ENCODE results near the gene CCDC8. TPM values are rescaled to one million over a fixed set of nuclear protein-coding genes. Genes with fewer than 3 reads are reported as not detected.

The CCDC8 gene
- total and polyA plus RNA-seq, 5 donors, result 28.8 to 54.6 (median 48.4) TPM

DNA sequence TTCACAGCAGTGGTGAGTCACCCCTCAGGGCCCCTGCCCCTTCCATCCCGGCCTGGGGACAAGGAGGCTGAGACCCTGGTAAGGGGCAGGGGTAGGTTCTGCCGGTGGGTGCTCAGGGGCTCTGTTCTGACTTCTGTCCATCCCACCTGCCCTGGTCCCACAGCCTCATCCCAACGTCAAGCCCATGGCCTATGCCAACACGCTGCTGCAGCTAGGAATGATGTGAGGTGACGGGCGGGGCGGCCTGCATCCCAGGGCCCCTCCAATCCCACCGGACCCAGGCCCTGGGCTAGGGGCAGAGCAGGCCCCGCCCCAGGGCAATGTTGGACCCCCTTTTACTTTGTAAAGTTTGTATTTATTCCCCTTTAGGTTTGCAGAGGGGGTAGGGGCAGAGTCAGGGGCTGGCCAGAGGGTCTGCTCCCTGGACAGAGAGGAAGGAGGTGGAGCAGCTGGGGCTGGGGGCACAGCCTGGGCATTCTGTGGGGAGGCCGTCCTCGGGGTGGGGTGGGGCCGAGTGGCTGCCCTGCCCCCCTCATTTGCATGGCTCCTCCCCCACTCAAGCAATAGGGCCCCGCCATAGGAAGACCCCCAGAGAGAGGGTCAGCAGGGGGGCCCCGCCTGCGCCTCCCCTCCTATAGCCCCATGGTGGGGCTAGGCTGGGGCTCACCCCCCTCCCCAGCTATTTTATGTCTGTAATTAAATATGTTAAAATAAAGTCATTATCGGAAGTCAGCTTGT lies 23.1 kb downstream of the CCDC8 start:
- no peaks in the 10 kb centered on the region for H3K27me3 ChIP-seq (ENCODE audit: control insufficient read depth, insufficient read depth)
- no peaks in the 10 kb centered on the region for H3K4me1 ChIP-seq (ENCODE audit: control insufficient read depth, insufficient read depth, low read length)
- no peak overlapping the region for H3K27ac ChIP-seq (ENCODE audit: low read length)
- no peak overlapping the region for H3K4me3 ChIP-seq (ENCODE audit: low read length)
- no peaks in the 10 kb centered on the region for H3K9me3 ChIP-seq (ENCODE audit: control insufficient read depth, low read length)
- WGBS, result 91% methylated on average over 16 of the region's 16 CpGs
- intact Hi-C loops (cut with DNase I), result loop anchor here in 1 of 4 donors (10.0 kb wide), 1 partner anchor 125 kb away; no protein-coding TSS in a partner anchor
- no peak for ATAC-seq
- DNase-seq, result peak in 2 of 3 donors; percentile 11 to 38

DNA sequence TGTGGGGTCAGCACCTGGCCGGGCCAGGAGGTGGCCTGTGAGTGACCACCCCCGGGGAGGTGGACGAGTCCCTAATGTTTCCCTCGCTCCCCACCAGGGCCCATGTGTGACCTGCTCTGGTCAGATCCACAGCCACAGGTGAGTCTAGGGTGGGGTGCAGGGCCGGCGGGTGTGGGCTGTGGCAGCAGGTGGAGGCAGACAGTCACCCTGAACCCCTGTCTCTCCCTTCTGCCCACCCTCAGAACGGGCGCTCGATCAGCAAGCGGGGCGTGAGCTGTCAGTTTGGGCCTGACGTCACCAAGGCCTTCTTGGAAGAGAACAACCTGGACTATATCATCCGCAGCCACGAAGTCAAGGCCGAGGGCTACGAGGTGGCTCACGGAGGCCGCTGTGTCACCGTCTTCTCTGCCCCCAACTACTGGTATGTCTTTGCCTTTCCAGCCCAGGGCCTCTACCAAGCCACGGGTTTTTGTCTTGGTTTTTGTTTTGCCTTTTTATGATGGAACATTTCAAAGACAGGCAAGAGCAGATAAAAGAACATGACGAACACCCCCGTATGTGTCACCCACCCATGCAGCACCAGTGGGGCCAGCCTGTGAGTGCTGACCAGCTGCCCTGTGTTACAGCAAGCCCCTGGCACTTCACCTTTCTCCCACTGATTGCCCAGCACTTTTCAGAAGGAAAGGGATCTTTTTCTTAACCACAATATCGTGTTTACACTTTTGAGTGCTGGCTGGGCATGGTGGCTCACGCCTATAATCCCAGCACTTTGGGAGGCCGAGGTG lies 24.9 kb downstream of the CCDC8 start:
- Histone ChIP-seq H3K9me3 (ENCODE audit: control insufficient read depth, low read length) (no peaks in the 10 kb centered on the region), H3K4me3 (ENCODE audit: low read length) (no peak overlapping the region), H3K27ac (ENCODE audit: low read length) (no peak overlapping the region), H3K27me3 (ENCODE audit: control insufficient read depth, insufficient read depth) (no peaks in the 10 kb centered on the region), H3K4me1 (ENCODE audit: control insufficient read depth, insufficient read depth, low read length) (no peaks in the 10 kb centered on the region)
- intact Hi-C loops (cut with DNase I), result no loop called here
- WGBS, result 93% methylated on average over 25 of the region's 25 CpGs
- peak in 2 of 3 donors; percentile 9 to 43 for DNase-seq
- ATAC-seq, result no peak

DNA sequence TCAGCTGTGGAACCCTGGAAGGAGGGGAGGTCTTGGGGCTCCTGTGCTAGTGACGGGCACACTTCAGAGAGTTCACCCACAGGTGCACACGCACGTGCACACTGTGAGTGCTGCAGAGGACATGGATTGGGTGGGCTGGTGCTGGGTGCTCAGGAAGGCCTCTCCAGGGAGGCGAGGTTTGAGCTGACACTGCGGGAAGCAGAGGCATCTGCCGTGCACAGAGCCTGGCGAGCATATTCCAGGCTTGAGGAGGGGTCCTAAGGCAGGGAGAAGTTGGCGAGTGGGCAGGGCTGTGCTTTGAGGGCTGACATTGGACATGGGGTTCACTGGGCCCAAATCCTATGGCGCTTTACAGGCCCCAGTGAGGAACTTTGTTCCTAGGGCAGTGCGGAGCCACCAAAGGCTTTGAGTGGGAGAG lies 25.6 kb downstream of the CCDC8 start:
- H3K27ac ChIP-seq (ENCODE audit: low read length), result no peak overlapping the region
- no peaks in the 10 kb centered on the region for H3K4me1 ChIP-seq (ENCODE audit: control insufficient read depth, insufficient read depth, low read length)
- intact Hi-C loops (cut with DNase I), result no loop called here
- no peaks in the 10 kb centered on the region for H3K27me3 ChIP-seq (ENCODE audit: control insufficient read depth, insufficient read depth)
- ATAC-seq (no peak), DNase-seq (peak in 2 of 3 donors; percentile 4 to 42)
- no peaks in the 10 kb centered on the region for H3K9me3 ChIP-seq (ENCODE audit: control insufficient read depth, low read length)
- no peak overlapping the region for H3K4me3 ChIP-seq (ENCODE audit: low read length)
- 92% methylated on average over 10 of the region's 10 CpGs for WGBS

DNA sequence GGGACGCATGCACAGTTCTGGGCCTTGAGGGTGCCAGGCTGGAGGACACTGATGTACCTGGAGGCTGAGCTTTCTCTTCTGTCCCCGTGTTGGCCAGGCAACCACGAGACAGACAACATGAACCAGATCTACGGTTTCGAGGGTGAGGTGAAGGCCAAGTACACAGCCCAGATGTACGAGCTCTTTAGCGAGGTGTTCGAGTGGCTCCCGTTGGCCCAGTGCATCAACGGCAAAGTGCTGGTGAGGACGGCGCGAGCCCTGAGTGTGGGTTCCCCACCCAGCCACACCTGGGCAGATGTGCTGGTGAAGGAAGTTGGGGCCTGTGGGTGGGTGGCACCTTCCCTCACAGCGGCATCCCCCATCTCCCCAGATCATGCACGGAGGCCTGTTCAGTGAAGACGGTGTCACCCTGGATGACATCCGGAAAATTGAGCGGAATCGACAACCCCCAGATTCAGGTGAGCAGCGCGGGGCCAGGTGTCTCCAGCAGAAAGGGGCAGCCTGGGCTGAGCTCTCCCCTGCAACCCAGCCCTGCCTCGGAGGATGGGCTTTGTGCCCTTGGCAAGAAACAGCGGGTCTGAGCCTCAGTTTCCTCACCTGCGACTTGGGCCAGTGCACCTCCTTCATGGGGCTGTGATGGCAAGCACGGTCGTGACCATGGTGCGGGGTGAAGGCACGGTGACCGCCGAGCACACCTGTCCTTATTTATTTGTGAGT lies 26.2 kb downstream of the CCDC8 start:
- H3K4me1 ChIP-seq (ENCODE audit: control insufficient read depth, insufficient read depth, low read length), result no peaks in the 10 kb centered on the region
- no peak for ATAC-seq
- H3K27me3 ChIP-seq (ENCODE audit: control insufficient read depth, insufficient read depth), result no peaks in the 10 kb centered on the region
- peak in 2 of 3 donors; percentile 13 to 23 for DNase-seq
- intact Hi-C loops (cut with DNase I), result no loop called here
- no peak overlapping the region for H3K4me3 ChIP-seq (ENCODE audit: low read length)
- no peaks in the 10 kb centered on the region for H3K9me3 ChIP-seq (ENCODE audit: control insufficient read depth, low read length)
- WGBS, result 94% methylated on average over 30 of the region's 30 CpGs
- H3K27ac ChIP-seq (ENCODE audit: low read length), result no peak overlapping the region

DNA sequence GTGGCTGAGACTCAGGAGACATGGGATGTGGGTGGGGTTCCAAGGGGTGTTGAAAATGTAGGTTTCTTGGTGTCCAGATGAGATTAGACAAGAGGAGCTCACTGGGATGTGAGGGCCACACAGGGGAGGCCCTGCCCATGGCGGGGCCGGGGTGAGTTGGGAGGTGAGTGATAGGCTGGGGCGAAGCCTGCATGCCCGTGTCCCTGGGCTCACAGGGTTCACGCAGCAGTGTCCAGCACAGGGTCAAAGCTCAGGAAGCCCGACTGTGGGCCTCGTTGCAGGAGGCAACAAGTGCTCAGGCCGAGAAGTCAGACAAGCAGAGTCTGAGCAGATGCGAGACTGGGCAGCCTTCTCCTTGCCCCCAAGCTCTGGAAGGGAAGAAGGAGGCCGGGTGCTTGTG lies 27.2 kb downstream of the CCDC8 start:
- Histone ChIP-seq H3K27me3 (ENCODE audit: control insufficient read depth, insufficient read depth) (no peaks in the 10 kb centered on the region), H3K27ac (ENCODE audit: low read length) (no peak overlapping the region), H3K4me3 (ENCODE audit: low read length) (no peak overlapping the region), H3K9me3 (ENCODE audit: control insufficient read depth, low read length) (no peaks in the 10 kb centered on the region), H3K4me1 (ENCODE audit: control insufficient read depth, insufficient read depth, low read length) (no peaks in the 10 kb centered on the region)
- no peak for ATAC-seq
- WGBS, result 95% methylated on average over 10 of the region's 10 CpGs
- intact Hi-C loops (cut with DNase I), result no loop called here
- DNase-seq, result no peak

DNA sequence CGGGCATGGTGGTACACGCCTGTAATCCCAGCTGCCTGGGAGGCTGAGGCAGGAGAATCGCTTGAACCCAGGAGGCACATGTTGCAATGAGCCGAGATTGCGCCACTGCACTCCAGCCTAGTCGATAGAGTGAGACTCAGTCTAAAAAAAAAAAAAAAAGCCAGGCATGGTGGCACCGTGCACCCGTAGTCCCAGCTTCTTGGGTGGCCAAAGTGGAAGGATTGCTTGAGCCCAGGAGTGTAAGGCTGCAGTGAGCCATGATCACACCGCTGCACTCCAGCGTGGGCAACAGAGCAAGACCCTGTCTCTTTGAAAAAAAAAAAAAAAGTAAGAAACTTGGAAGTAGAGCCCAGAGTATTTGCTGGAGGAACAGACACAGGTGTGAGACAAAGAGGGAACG lies 27.7 kb downstream of the CCDC8 start:
- DNase-seq (peak in 2 of 3 donors; percentile 10 to 42), ATAC-seq (no peak)
- intact Hi-C loops (cut with DNase I), result no loop called here
- Histone ChIP-seq H3K27ac (ENCODE audit: low read length) (no peak overlapping the region), H3K4me3 (ENCODE audit: low read length) (no peak overlapping the region), H3K27me3 (ENCODE audit: control insufficient read depth, insufficient read depth) (no peaks in the 10 kb centered on the region), H3K9me3 (ENCODE audit: control insufficient read depth, low read length) (no peaks in the 10 kb centered on the region), H3K4me1 (ENCODE audit: control insufficient read depth, insufficient read depth, low read length) (no peaks in the 10 kb centered on the region)
- WGBS, result 90% methylated on average over 11 of the region's 11 CpGs

DNA sequence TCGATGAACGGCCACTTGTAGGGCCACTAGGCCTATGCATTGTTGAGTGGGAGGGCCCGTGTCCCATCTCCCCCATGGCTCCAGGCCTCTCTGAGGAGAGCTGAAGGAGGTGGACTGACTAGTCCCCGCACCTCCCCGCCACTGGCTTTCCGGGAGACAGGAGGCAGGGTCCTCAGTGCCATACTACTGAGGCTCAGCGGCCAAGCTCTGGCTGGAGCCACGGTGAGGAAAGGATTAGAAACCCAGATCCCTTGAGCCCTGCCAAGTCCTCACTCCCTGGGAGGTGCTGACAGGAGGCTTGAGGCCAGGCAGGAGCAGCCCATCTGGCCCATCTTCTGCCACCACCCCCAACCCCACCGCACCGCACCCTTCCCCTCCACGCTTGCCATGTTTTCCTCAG lies 29.0 kb downstream of the CCDC8 start:
- DNase-seq, result peak in 2 of 3 donors; percentile 53 to 60
- intact Hi-C loops (cut with DNase I), result no loop called here
- WGBS, result 71% methylated on average over 11 of the region's 11 CpGs
- Histone ChIP-seq H3K9me3 (ENCODE audit: control insufficient read depth, low read length) (no peaks in the 10 kb centered on the region), H3K27ac (ENCODE audit: low read length) (no peak overlapping the region), H3K4me3 (ENCODE audit: low read length) (no peak overlapping the region), H3K4me1 (ENCODE audit: control insufficient read depth, insufficient read depth, low read length) (no peaks in the 10 kb centered on the region), H3K27me3 (ENCODE audit: control insufficient read depth, insufficient read depth) (no peaks in the 10 kb centered on the region)
- ATAC-seq, result peak in 1 of 2 donors; percentile 46

DNA sequence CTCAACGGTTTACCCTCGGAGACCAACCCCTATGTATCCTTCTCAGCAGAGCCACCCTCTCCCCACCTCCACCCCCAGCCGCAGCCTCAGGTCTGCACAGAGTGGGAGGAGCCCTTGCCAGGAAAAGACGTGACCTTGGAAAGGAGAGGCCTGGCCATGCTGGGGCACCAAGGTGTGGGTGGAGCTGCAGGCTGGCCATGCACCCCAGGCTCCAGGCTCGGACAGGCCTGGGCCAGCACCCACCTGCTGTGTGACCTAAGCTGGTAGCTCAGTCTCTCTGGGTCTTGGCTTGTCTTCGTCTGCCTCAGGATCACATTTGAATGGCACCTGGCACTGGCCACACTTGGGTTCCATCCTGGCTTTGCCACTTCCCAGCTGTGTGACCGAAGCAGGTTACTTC lies 29.5 kb downstream of the CCDC8 start:
- no peaks in the 10 kb centered on the region for H3K4me1 ChIP-seq (ENCODE audit: control insufficient read depth, insufficient read depth, low read length)
- DNase-seq, result peak in 2 of 3 donors; percentile 30 to 65
- ATAC-seq, result peak; percentile 10 to 22
- H3K9me3 ChIP-seq (ENCODE audit: control insufficient read depth, low read length), result no peaks in the 10 kb centered on the region
- no peak overlapping the region for H3K4me3 ChIP-seq (ENCODE audit: low read length)
- intact Hi-C loops (cut with DNase I), result no loop called here
- no peak overlapping the region for H3K27ac ChIP-seq (ENCODE audit: low read length)
- no peaks in the 10 kb centered on the region for H3K27me3 ChIP-seq (ENCODE audit: control insufficient read depth, insufficient read depth)
- WGBS, result 85% methylated on average over 7 of the region's 7 CpGs

DNA sequence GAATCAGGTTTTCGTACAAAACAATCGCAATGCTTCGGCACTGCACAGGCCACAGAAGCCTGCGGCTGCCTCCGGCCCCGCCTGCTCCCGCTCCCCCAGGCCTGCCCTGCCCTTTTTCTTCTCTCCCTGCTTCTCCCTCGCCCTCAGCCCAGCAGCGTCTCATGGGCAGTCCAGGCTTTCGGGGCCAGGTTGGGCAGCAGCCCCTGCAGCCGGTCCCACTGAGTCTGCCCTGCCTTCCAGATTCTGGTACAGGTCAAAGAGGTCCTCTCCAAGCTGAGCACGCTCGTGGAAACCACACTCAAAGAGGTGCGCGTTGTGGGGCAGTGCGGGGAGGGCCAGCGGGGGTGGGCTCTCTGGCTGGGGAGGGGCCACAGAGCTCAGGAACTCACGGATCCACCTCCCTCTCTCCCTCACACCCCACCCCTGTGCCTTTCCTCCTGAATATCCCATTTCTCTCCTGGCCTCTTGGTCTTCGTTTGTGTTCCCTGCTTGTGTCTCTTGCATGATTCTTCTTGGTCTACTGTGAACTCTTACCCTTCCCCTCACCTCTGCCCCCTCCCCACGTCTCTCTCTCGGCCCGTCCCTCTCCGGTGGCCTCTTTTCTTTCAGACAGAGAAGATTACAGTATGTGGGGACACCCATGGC lies 30.1 kb downstream of the CCDC8 start:
- ATAC-seq, result no peak
- H3K4me3 ChIP-seq (ENCODE audit: low read length), result no peak overlapping the region
- no peaks in the 10 kb centered on the region for H3K4me1 ChIP-seq (ENCODE audit: control insufficient read depth, insufficient read depth, low read length)
- no peaks in the 10 kb centered on the region for H3K27me3 ChIP-seq (ENCODE audit: control insufficient read depth, insufficient read depth)
- peak in 1 of 3 donors; percentile 7 for DNase-seq
- no peaks in the 10 kb centered on the region for H3K9me3 ChIP-seq (ENCODE audit: control insufficient read depth, low read length)
- intact Hi-C loops (cut with DNase I), result no loop called here
- WGBS, result 82% methylated on average over 23 of the region's 23 CpGs
- no peak overlapping the region for H3K27ac ChIP-seq (ENCODE audit: low read length)

DNA sequence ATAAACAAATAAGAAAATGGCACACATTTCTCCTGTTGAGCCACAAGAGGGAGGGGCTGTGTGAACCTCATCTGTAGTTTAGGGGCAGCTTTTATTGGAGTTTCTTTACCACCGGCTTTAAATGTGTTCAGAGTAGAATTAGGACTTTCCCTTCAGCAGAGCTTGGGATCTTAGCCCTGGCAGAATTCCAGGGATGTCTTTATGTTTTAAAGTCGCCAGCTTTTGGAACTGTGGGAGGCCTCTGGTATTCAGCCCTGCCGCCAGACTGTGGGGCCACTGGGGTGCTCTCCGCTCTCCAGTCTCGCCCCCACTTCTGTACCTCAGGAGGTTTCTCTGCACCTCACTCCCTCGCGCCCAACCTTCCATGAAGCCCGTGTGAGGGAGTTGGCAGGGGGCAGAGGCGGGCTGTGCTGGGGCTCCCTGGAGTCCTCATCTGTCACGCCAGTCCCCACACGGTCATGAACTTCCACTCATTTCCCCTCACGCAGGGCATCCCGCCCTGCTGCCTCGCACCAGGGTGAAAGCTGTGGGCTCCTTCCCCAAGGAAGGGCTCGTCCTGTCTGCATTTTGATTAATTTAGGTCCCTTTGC lies 31.5 kb downstream of the CCDC8 start:
- 86% methylated on average over 15 of the region's 15 CpGs for WGBS
- Histone ChIP-seq H3K9me3 (ENCODE audit: control insufficient read depth, low read length) (no peaks in the 10 kb centered on the region), H3K27ac (ENCODE audit: low read length) (no peak overlapping the region), H3K4me1 (ENCODE audit: control insufficient read depth, insufficient read depth, low read length) (peaks cover 3% of the 10 kb centered on the region), H3K4me3 (ENCODE audit: low read length) (no peak overlapping the region), H3K27me3 (ENCODE audit: control insufficient read depth, insufficient read depth) (no peaks in the 10 kb centered on the region)
- intact Hi-C loops (cut with DNase I), result no loop called here
- peak in 1 of 2 donors; percentile 13 for ATAC-seq
- peak in 2 of 3 donors; percentile 12 to 36 for DNase-seq

Data from right cardiac atrium (tissue), 5 donors.